ENCODE results near the gene LINGO1. TPM values are rescaled to one million over a fixed set of nuclear protein-coding genes. Genes with fewer than 3 reads are reported as not detected.

Gene LINGO1
- total and polyA plus RNA-seq, 4 donors, result 0.38 to 2.1 (median 1.5) TPM

GRCh38 chr15:77623755-77624524, 8.8 kb downstream of the LINGO1 start:
- DNase-seq, result no peak
- Histone ChIP-seq H3K4me1 (ENCODE audit: control insufficient read depth in 1 of 2, insufficient read depth in 2 of 2, low read length in 2 of 2) (no peaks in the 10 kb centered on the region), H3K36me3 (ENCODE audit: control insufficient read depth in 1 of 2, insufficient read depth in 2 of 2, low read length in 1 of 2) (no peaks in the 10 kb centered on the region), H3K4me3 (ENCODE audit: low read length in 2 of 2) (no peak overlapping the region), H3K9me3 (ENCODE audit: control insufficient read depth, low read length) (peaks cover 1% of the 10 kb centered on the region), H3K27me3 (ENCODE audit: control insufficient read depth in 1 of 2, insufficient read depth in 2 of 2, low read length in 1 of 2) (no peaks in the 10 kb centered on the region), H3K27ac (ENCODE audit: low read depth in 1 of 2, low read length in 2 of 2) (no peak overlapping the region)
- 85 to 87% methylated on average over 11 of the region's 11 CpGs for WGBS, 2 donors
- no peak for ATAC-seq (ENCODE audit: low FRiP score)
- intact Hi-C loops (cut with DNase I), result no loop called here

GRCh38 chr15:77622934-77623754, 9.6 kb downstream of the LINGO1 start:
- intact Hi-C loops (cut with DNase I), result no loop called here
- WGBS, 2 donors, result 78 to 84% methylated on average over 18 of the region's 18 CpGs
- no peak for ATAC-seq (ENCODE audit: low FRiP score)

GRCh38 chr15:77622209-77622933, 10.3 kb downstream of the LINGO1 start:
- WGBS, 2 donors, result 63 to 72% methylated on average over 22 of the region's 22 CpGs
- H3K9me3 ChIP-seq (ENCODE audit: control insufficient read depth, low read length), result no peaks in the 10 kb centered on the region
- ATAC-seq (ENCODE audit: low FRiP score) (no peak), DNase-seq (no peak)
- H3K4me3 ChIP-seq (ENCODE audit: low read length in 2 of 2), result no peak overlapping the region
- no peaks in the 10 kb centered on the region for H3K4me1 ChIP-seq (ENCODE audit: control insufficient read depth in 1 of 2, insufficient read depth in 2 of 2, low read length in 2 of 2)
- no peaks in the 10 kb centered on the region for H3K27me3 ChIP-seq (ENCODE audit: control insufficient read depth in 1 of 2, insufficient read depth in 2 of 2, low read length in 1 of 2)
- no peaks in the 10 kb centered on the region for H3K36me3 ChIP-seq (ENCODE audit: control insufficient read depth in 1 of 2, insufficient read depth in 2 of 2, low read length in 1 of 2)
- intact Hi-C loops (cut with DNase I), result no loop called here
- H3K27ac ChIP-seq (ENCODE audit: low read depth in 1 of 2, low read length in 2 of 2), result no peak overlapping the region

More at GRCh38 chr15:77622934-77623754, 9.6 kb downstream of the LINGO1 start:
- no peak for DNase-seq
- H3K9me3 ChIP-seq (ENCODE audit: control insufficient read depth, low read length), result peaks cover 1% of the 10 kb centered on the region
- H3K4me1 ChIP-seq (ENCODE audit: control insufficient read depth in 1 of 2, insufficient read depth in 2 of 2, low read length in 2 of 2), result no peaks in the 10 kb centered on the region
- H3K36me3 ChIP-seq (ENCODE audit: control insufficient read depth in 1 of 2, insufficient read depth in 2 of 2, low read length in 1 of 2), result no peaks in the 10 kb centered on the region
- no peak overlapping the region for H3K4me3 ChIP-seq (ENCODE audit: low read length in 2 of 2)
- H3K27me3 ChIP-seq (ENCODE audit: control insufficient read depth in 1 of 2, insufficient read depth in 2 of 2, low read length in 1 of 2), result no peaks in the 10 kb centered on the region
- H3K27ac ChIP-seq (ENCODE audit: low read depth in 1 of 2, low read length in 2 of 2), result no peak overlapping the region

GRCh38 chr15:77621847-77622208, 10.9 kb downstream of the LINGO1 start:
- no peak overlapping the region for H3K27ac ChIP-seq (ENCODE audit: low read depth in 1 of 2, low read length in 2 of 2)
- intact Hi-C loops (cut with DNase I), result no loop called here
- no peaks in the 10 kb centered on the region for H3K9me3 ChIP-seq (ENCODE audit: control insufficient read depth, low read length)
- no peaks in the 10 kb centered on the region for H3K36me3 ChIP-seq (ENCODE audit: control insufficient read depth in 1 of 2, insufficient read depth in 2 of 2, low read length in 1 of 2)
- no peaks in the 10 kb centered on the region for H3K4me1 ChIP-seq (ENCODE audit: control insufficient read depth in 1 of 2, insufficient read depth in 2 of 2, low read length in 2 of 2)
- DNase-seq (no peak), ATAC-seq (ENCODE audit: low FRiP score) (no peak)
- H3K27me3 ChIP-seq (ENCODE audit: control insufficient read depth in 1 of 2, insufficient read depth in 2 of 2, low read length in 1 of 2), result no peaks in the 10 kb centered on the region
- no peak overlapping the region for H3K4me3 ChIP-seq (ENCODE audit: low read length in 2 of 2)
- 88 to 89% methylated on average over 16 of the region's 16 CpGs for WGBS, 2 donors

- DNase-seq (no peak), ATAC-seq (ENCODE audit: low FRiP score) (no peak)
- H3K27me3 ChIP-seq (ENCODE audit: control insufficient read depth in 1 of 2, insufficient read depth in 2 of 2, low read length in 1 of 2), result no peaks in the 10 kb centered on the region
- H3K4me1 ChIP-seq (ENCODE audit: control insufficient read depth in 1 of 2, insufficient read depth in 2 of 2, low read length in 2 of 2), result no peaks in the 10 kb centered on the region
- H3K9me3 ChIP-seq (ENCODE audit: control insufficient read depth, low read length), result no peaks in the 10 kb centered on the region
- no peaks in the 10 kb centered on the region for H3K36me3 ChIP-seq (ENCODE audit: control insufficient read depth in 1 of 2, insufficient read depth in 2 of 2, low read length in 1 of 2)
- H3K27ac ChIP-seq (ENCODE audit: low read depth in 1 of 2, low read length in 2 of 2), result no peak overlapping the region
- 96 to 100% methylated on average over 4 of the region's 4 CpGs for WGBS, 2 donors
- H3K4me3 ChIP-seq (ENCODE audit: low read length in 2 of 2), result no peak overlapping the region
- intact Hi-C loops (cut with DNase I), result no loop called here
Observed at GRCh38 chr15:77620960-77621647, 11.6 kb downstream of the LINGO1 start.

- H3K4me1 ChIP-seq (ENCODE audit: control insufficient read depth in 1 of 2, insufficient read depth in 2 of 2, low read length in 2 of 2), result no peaks in the 10 kb centered on the region
- H3K4me3 ChIP-seq (ENCODE audit: low read length in 2 of 2), result no peak overlapping the region
- ATAC-seq (ENCODE audit: low FRiP score), result no peak
- no peaks in the 10 kb centered on the region for H3K27me3 ChIP-seq (ENCODE audit: control insufficient read depth in 1 of 2, insufficient read depth in 2 of 2, low read length in 1 of 2)
- no peaks in the 10 kb centered on the region for H3K9me3 ChIP-seq (ENCODE audit: control insufficient read depth, low read length)
- intact Hi-C loops (cut with DNase I), result no loop called here
- 77 to 78% methylated on average over 7 of the region's 7 CpGs for WGBS, 2 donors
- no peak for DNase-seq
- no peaks in the 10 kb centered on the region for H3K36me3 ChIP-seq (ENCODE audit: control insufficient read depth in 1 of 2, insufficient read depth in 2 of 2, low read length in 1 of 2)
- no peak overlapping the region for H3K27ac ChIP-seq (ENCODE audit: low read depth in 1 of 2, low read length in 2 of 2)
Observed at GRCh38 chr15:77620297-77620696, 12.4 kb downstream of the LINGO1 start.

- WGBS, 2 donors, result 71 to 72% methylated on average over 6 of the region's 6 CpGs
- H3K27ac ChIP-seq (ENCODE audit: low read depth in 1 of 2, low read length in 2 of 2), result no peak overlapping the region
Observed at GRCh38 chr15:77619883-77620282, 12.8 kb downstream of the LINGO1 start.

GRCh38 chr15:77617476-77618230, 15.1 kb downstream of the LINGO1 start:
- Histone ChIP-seq H3K36me3 (ENCODE audit: control insufficient read depth in 1 of 2, insufficient read depth in 2 of 2, low read length in 1 of 2) (no peaks in the 10 kb centered on the region), H3K27ac (ENCODE audit: low read depth in 1 of 2, low read length in 2 of 2) (no peak overlapping the region), H3K9me3 (ENCODE audit: control insufficient read depth, low read length) (no peaks in the 10 kb centered on the region), H3K27me3 (ENCODE audit: control insufficient read depth in 1 of 2, insufficient read depth in 2 of 2, low read length in 1 of 2) (no peaks in the 10 kb centered on the region), H3K4me3 (ENCODE audit: low read length in 2 of 2) (no peak overlapping the region), H3K4me1 (ENCODE audit: control insufficient read depth in 1 of 2, insufficient read depth in 2 of 2, low read length in 2 of 2) (no peaks in the 10 kb centered on the region)
- ATAC-seq (ENCODE audit: low FRiP score), result no peak
- WGBS, 2 donors, result 84 to 87% methylated on average over 12 of the region's 12 CpGs
- DNase-seq, result no peak
- intact Hi-C loops (cut with DNase I), result no loop called here

More at GRCh38 chr15:77619883-77620282, 12.8 kb downstream of the LINGO1 start:
- no peak overlapping the region for H3K4me3 ChIP-seq (ENCODE audit: low read length in 2 of 2)
- no peaks in the 10 kb centered on the region for H3K27me3 ChIP-seq (ENCODE audit: control insufficient read depth in 1 of 2, insufficient read depth in 2 of 2, low read length in 1 of 2)
- H3K4me1 ChIP-seq (ENCODE audit: control insufficient read depth in 1 of 2, insufficient read depth in 2 of 2, low read length in 2 of 2), result no peaks in the 10 kb centered on the region
- H3K9me3 ChIP-seq (ENCODE audit: control insufficient read depth, low read length), result no peaks in the 10 kb centered on the region
- DNase-seq, result no peak
- ATAC-seq (ENCODE audit: low FRiP score), result no peak
- intact Hi-C loops (cut with DNase I), result no loop called here
- no peaks in the 10 kb centered on the region for H3K36me3 ChIP-seq (ENCODE audit: control insufficient read depth in 1 of 2, insufficient read depth in 2 of 2, low read length in 1 of 2)
